ENCODE results near the gene VPS13D.

GRCh38 chr1:12428334-12428733 is 198.5 kb downstream of the VPS13D start:
- TF ChIP-seq CTCF (IDR thresholded peaks at IDR 0.05) (no peak), POLR2A (IDR thresholded peaks at IDR 0.05) (no peak)

Measured in right lobe of liver (tissue), 4 donors.